Measurements from ENCODE around the gene ARSG. TPM values are rescaled to one million over a fixed set of nuclear protein-coding genes. Genes with fewer than 3 reads are reported as not detected.

ARSG gene
- total RNA-seq, 4 donors from 2014 or later: 4.3 to 16.8 (median 7.8) TPM

GRCh38 chr17:68301438-68301959 is 10.2 kb downstream of the ARSG start:
- no peak overlapping the region for H3K4me3 ChIP-seq (ENCODE audit: low read depth, poor library complexity, severe bottlenecking)
- TF ChIP-seq POLR2A (IDR thresholded peaks at IDR 0.05) (no peak), CTCF (IDR thresholded peaks at IDR 0.05) (no peak)
- no peak for DNase-seq (ENCODE audit: low spot score in 2 of 2)
- intact Hi-C loops (cut with DNase I; ENCODE audit: low total_unique reads): no loop called here
- 67 to 69% methylated on average over 9 of the region's 9 CpGs for WGBS, 2 donors

- DNase-seq (ENCODE audit: low spot score in 2 of 2): no peak
- TF ChIP-seq CTCF (IDR thresholded peaks at IDR 0.05): no peak
- no peak for TF ChIP-seq POLR2A (IDR thresholded peaks at IDR 0.05)
- intact Hi-C loops (cut with DNase I; ENCODE audit: low total_unique reads): no loop called here
- 83 to 84% methylated on average over 10 of the region's 10 CpGs for WGBS, 2 donors
- H3K4me3 ChIP-seq (ENCODE audit: low read depth, poor library complexity, severe bottlenecking): no peak overlapping the region
Measured at GRCh38 chr17:68302066-68302564, 10.8 kb downstream of the ARSG start.

GRCh38 chr17:68302666-68303065 is 11.4 kb downstream of the ARSG start:
- no peak for TF ChIP-seq CTCF (IDR thresholded peaks at IDR 0.05)
- TF ChIP-seq POLR2A (IDR thresholded peaks at IDR 0.05): no peak
- intact Hi-C loops (cut with DNase I; ENCODE audit: low total_unique reads): no loop called here
- H3K4me3 ChIP-seq (ENCODE audit: low read depth, poor library complexity, severe bottlenecking): no peak overlapping the region
- whole genome bisulfite sequencing, 2 donors: 72 to 91% methylated on average over 4 of the region's 4 CpGs
- no peak for DNase-seq (ENCODE audit: low spot score in 2 of 2)

- intact Hi-C loops (cut with DNase I; ENCODE audit: low total_unique reads): no loop called here
- H3K4me3 ChIP-seq (ENCODE audit: low read depth, poor library complexity, severe bottlenecking): no peak overlapping the region
- no peak for TF ChIP-seq POLR2A (IDR thresholded peaks at IDR 0.05)
- TF ChIP-seq CTCF (IDR thresholded peaks at IDR 0.05): no peak
- 93 to 96% methylated on average over 6 of the region's 6 CpGs for WGBS, 2 donors
- no peak for DNase-seq (ENCODE audit: low spot score in 2 of 2)
Measured at GRCh38 chr17:68304706-68305105, 13.4 kb downstream of the ARSG start.

- intact Hi-C loops (cut with DNase I; ENCODE audit: low total_unique reads): no loop called here
- TF ChIP-seq POLR2A (IDR thresholded peaks at IDR 0.05) (no peak), CTCF (IDR thresholded peaks at IDR 0.05) (no peak)
- DNase-seq (ENCODE audit: low spot score in 2 of 2): no peak
- WGBS, 2 donors: 75 to 78% methylated on average over 4 of the region's 4 CpGs
- no peak overlapping the region for H3K4me3 ChIP-seq (ENCODE audit: low read depth, poor library complexity, severe bottlenecking)
Measured at GRCh38 chr17:68305142-68305541, 13.8 kb downstream of the ARSG start.

GRCh38 chr17:68306819-68307218 is 15.5 kb downstream of the ARSG start:
- no peak for DNase-seq (ENCODE audit: low spot score in 2 of 2)
- TF ChIP-seq POLR2A (IDR thresholded peaks at IDR 0.05): no peak
- TF ChIP-seq CTCF (IDR thresholded peaks at IDR 0.05): no peak
- intact Hi-C loops (cut with DNase I; ENCODE audit: low total_unique reads): no loop called here
- 69 to 79% methylated on average over 6 of the region's 6 CpGs for WGBS, 2 donors
- no peak overlapping the region for H3K4me3 ChIP-seq (ENCODE audit: low read depth, poor library complexity, severe bottlenecking)
